ENCODE data around the gene PAX7.

PAX7 gene

DNA sequence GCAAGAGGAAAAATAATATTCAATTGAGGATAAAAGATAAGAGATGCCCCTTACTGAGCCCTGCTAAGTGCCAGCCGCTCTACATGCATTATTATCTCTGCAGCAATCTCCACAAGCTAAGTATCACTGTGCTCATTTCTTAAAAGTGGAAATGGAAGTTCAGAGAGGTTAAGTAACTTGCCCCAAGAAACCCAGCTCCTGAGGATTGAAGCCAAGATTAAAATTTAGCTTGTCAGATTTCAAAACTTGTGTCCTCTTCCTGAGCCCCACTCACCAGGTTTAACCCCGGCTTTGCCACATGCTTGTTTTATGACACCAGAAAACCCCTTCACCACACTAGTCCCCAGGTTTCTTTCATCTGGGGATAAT, 11.2 kb upstream of the PAX7 start:
- DNase-seq, result no peak

DNA sequence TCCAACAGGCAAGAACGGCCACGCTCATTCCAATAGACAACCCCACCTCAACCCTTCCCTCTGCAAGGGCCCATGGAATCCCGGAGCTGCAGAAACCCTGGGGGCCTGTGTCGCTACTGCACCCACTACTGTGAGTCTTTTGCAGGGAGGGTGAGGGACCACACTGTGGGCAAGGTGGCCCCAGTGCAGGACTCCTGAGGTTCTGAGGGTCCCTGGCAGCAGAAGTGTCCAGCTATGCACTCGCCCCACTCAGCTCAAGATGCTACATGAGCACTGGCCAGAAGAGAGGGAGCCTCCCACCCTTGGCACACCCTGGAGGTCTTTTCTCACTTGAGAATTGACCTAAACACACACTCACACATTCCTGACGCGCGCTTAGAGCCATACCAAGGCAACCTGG, 2.1 kb upstream of the PAX7 start:
- no peak for DNase-seq

DNA sequence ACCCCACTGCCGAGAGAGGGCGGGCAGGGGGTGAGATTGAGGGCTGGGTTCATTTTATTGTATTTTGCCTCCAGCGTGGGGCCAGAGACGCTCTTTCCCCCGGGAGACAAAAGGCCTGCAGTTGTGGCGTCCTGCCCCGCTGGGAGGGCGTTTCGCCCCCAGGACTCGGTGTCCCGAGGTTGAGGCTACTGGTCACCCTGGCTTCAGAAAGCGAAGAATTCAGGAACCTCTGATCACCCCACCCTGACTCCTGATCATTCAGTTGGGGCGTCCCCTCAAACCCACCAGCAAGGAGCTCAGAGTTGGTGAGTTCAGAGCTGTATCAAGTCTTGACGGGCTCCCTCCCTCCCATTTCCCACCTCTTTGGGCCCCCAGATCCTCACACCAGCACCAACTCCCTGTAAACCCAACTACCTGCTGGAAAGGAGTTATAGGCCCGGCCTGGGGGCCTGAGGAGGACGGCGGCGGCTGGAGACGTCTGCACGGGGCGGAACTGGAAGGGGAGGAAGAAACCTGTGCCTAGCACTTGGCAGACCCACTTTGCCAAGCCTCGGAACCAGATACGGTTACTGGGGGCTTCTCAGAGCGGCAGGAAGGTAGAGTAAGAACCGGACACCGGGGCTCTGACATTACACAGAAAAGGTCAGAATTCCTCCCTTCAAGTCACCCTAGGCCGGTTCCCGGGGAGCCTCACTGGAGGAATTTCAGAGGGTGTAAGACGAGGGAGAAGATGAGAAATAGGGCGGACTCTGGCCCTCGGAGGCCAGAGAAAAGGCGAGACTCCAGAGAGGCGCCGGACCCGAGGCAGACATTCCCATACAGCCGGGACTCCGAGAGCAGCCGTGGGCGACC, 761 bp upstream of the PAX7 start:
- DNase-seq, result no peak

DNA sequence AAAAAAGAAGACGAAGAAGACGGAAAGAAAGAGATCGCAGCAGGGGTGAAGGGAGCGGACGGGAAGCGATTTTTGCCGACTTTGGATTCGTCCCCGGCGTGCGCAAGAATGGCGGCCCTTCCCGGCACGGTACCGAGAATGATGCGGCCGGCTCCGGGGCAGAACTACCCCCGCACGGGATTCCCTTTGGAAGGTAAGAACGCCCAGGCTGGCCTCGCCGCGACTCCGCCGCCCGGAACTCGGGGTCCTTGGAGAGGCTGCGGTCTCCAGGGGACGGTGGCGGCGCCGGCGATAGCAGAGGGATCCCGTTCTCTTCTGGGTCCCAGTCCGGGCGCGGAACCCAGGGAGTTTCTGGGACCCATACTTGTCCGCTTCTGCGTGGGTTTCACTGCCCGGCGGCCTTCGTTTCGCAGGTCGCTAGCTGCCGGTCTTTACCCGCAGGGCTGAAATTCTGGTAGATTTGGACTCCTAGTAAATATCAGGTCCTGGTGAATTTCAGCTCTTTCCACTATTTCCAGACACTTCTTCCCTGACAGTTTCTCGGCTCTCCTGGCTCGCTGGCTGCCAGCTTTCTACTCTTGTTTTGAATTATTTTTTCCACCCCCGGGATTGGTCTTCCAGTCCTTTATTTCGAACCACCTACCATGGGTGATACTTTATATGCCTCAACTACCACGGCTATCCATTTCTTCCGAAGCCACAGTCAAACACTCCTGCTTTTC, 1.0 kb downstream of the PAX7 start:
- DNase-seq, result no peak

DNA sequence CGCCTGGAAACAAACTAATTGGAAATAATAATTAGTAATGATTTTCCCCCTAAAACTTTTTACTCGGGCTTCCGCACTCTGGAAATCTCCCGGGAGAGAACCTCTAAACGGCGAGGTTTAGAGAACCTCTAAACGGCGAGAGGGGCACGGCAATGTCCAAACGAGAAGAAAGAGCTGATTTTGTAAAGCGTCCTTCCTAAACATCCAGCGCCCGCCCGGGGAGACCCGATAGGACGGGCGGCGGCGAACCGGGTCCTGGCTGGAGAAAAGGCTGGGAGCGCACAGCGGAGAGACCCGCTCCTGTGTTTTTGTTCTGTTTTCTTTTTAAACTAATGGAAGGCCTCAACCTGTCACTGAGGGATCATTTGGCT, 1.6 kb downstream of the PAX7 start:
- no peak for DNase-seq

DNA sequence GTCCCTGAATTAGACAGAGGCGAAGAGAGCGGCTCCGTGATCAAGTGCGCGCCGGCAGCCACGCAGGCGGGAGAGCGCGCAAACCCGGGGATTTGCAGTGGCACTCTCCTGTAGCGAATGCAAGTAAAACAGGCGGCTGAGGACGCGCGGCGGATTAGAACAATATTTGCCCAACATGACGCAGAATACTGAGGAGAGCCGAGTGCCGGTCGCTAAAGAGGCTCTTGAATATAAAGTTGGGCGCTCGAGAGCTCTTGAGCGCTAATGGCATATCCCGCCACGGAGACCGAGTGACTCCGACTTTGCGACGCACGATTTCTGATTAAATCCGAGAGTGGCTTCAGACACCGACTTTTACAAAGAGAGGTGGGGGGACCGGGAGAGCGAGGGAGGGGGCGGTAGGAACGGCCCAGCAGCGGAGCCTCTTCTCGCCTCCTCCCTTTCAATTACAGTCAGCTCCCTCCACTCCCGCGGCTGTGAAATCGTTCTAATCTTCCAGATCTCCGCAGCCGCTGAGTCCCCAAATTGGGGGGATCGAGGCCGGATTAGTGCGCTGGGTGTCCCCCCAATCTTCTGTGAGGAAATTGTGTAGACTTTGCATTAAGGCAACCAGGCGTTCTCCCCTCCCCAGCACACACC, 2.3 kb downstream of the PAX7 start:
- no peak for DNase-seq

DNA sequence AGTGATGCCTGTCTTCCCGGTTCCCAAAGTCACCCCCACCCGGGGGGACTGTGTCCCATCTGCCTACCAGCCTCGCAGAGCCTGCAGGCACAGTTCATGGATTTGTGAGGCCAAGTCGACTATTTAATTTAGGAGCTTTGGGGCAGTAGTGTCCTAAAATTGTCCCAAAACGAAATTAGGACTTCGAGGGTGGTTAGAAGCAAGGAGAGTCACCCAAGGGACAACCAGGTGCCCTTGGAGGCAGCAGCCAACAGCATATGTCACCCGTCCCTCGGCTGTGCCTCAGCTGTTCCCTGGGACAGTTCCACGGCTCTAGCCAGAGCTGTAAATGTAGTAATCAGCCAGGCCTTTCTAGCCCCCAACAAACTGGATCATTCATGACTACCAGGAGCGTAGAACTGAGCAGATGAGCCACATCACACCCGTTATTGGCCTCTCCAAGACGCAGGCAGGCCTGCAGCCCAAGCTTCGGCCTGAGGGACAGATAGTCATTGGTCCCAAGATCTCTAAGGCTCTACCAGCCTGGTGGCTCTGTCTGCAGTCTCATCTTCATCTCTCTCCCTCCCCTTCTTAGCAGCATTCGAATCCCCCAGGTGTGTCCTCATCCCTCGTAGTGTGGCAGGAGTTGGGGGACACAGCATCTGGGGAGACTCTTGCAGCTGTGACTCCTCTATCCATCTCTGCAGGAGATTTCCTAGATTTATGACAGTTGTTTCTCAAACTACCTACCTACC, 2.9 kb downstream of the PAX7 start:
- DNase-seq, result no peak

DNA sequence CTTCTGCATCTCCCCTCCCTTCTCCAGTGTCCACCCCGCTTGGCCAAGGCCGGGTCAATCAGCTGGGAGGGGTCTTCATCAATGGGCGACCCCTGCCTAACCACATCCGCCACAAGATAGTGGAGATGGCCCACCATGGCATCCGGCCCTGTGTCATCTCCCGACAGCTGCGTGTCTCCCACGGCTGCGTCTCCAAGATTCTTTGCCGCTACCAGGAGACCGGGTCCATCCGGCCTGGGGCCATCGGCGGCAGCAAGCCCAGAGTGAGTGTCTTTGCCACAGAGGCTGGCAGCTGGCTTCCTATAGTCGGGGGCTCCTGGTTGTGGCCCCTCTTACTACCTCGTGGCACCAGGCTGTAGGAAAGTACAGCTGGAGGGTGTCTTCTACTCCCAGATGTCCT, 3.6 kb downstream of the PAX7 start:
- no peak for DNase-seq

DNA sequence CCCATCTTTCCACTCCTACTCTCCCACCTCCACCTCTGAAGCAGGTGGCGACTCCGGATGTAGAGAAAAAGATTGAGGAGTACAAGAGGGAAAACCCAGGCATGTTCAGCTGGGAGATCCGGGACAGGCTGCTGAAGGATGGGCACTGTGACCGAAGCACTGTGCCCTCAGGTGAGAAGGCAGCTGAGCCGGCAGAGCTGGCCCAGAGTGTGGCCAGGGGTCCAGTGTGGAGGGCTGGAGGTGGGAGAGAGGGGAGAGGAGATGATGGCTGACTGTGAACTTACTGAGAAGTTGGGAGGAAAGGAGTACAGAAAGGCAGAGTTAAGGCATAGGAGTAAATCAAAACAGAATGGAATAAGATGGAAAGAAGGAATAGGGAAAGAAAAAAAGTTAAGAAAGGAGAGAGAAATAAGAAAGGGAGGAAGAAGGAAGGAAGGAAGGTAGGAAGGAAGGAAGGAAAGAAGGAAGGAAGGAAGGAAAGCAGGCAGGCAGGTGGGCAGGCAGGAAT, 4.5 kb downstream of the PAX7 start:
- no peak for DNase-seq

DNA sequence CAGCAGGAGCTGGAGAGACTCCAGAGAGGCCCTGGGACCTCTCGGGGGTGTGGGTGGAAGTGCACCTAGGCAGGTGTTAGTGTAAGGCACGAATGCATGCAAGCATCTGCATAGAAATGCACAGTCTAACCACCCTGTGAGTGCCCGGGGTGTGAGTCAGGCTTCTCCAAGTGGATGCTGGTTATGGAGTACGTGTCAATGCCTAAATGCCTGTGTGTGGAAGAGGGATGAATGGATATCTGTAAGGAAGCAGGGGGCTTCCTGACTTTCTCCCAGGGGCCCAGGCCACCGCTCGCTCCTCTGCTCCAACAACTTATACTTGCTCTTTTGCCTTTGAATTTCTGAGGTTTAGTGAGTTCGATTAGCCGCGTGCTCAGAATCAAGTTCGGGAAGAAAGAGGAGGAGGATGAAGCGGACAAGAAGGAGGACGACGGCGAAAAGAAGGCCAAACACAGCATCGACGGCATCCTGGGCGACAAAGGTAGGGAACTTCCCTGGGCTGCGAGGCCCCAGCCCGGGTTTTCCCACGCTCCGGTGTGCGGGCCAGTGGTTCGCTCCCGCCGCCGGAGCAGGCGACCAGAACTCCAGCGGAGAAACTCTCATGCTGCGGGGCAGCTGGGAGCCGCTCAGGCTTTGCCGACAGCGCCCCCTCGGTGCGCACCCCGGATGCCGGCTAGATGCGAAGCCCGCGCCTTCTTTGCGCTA, 5.4 kb downstream of the PAX7 start:
- no peak for DNase-seq

DNA sequence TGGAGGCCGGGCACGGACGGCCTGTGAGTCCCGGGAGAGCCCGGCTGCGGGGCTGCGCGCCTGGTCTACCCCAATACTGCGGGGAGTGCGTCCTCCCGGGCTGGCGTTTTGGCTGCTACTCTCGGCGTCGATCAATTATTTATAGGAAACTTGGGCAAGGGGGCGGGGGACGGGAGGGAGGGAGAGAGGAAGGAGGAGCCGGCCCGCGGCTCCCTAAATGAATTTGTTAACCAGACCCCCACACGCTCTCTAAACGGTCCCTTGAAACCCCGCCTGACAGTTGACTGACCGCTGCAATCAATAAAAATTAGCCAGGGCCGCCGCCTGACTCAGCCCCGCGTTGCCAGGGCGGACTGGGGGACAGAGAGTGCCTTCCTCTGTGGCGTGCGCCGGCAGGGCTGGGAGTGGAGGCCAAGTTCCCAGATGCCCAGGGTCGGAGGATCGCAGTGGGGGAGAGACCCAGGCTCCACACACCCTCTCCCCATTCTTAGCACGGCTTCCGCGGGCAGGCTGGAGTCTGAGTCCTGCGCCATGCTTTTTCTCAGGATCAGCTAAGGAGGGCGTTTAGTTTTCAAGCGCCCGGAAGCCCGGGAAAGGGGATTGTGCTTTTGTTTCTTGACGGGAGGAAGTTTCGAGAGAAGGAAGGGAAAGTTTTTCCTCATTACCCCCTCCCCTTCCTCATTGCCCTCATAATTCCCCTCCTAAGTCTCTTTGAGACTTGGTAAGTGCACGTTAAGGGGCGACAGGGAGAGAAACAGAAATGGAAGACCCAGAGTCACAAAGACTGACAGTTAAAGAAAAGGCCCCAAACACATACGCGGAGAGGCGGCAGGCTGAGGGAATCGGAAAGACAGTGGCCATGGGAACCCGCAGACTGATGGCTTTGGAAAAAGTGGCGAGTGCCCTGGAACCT, 6.2 kb downstream of the PAX7 start:
- DNase-seq, result no peak

DNA sequence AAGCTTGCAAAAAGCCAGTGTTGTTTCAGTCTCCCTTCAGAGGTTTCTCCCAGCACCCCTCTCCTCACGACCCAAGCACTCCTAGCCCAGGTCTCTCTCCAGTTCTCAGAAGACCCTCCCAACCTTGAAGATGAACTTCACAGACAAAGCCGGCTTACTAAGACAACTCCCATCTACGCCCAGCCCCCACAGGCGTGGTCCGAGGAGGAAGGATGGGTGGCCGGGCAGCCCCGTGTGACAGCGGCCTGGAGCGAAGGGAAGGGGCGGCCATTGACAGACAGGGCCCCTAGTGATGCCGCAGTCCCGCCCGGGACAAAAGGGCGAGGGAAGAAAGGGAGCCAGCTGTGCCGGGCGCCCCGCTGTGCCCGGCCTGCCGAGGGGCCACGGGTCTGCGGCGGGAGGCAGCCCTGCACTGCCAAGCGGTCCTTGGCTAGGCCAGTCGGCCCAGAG, 6.9 kb downstream of the PAX7 start:
- DNase-seq, result no peak

DNA sequence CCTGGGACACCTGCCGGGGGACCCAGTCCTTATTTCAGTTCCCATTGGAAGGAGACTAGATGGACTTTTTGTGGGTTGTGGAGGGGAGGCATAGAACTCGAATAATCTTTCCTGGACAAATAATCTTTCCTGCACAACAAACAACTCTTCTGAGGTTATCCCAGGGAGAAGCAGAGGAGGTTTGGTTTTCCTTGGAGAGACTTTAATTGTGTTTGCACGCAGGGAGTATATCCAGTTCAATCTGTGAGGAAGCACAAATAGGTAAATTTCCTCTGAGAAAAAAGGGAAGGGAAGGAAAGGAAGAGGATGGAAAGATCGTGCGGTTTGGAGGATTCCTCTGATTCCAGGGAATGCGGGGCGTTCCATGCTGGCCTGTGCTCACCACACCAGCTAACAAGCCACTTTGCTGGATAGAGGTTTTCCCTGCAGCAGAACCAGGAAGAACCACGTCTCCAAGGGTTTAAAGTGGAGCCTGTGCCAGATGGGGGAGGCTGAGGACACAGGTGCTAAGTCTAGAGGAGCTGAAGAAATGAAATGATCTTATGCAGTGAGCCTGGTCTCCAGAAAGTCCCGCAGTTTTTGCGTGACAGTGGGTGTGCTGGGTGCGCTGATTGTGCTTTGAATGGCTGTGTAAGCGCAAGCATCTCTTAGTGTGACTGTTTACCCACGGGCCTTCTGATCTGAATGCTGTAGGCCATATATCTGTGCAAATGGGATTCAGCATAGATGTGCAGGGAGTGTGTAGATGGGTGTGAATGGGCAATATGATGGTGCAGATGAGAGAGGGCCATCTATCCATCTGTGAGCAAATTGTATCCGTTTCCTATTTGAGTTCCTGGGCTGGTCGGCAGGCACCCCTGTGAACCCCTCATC, 7.6 kb downstream of the PAX7 start:
- DNase-seq, result no peak

DNA sequence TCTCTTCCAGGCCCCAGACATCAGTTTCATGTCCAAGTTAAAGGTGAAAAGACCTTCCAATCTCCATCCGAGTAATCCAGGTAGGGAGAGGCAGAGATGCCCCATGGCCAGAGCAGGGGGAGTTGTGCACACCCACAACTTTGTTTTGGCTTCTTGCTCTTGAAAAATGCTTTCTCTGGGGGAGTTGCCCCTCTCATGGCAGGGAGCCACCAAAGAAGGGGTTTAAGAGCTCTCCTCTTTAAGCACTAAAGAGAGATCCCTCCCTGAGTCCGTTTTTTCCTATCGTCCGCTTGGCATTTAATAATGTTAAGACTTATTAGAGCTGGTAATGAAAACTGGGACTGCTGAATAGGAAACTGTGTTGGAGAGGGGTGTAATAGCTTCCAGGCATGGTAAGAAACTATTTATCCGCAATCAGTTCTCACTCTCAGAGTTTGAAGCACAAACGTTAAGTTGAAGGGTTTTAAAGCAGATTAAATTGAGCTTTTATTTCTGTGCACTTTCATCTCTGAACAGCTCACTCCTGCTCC, 8.3 kb downstream of the PAX7 start:
- DNase-seq, result no peak

DNA sequence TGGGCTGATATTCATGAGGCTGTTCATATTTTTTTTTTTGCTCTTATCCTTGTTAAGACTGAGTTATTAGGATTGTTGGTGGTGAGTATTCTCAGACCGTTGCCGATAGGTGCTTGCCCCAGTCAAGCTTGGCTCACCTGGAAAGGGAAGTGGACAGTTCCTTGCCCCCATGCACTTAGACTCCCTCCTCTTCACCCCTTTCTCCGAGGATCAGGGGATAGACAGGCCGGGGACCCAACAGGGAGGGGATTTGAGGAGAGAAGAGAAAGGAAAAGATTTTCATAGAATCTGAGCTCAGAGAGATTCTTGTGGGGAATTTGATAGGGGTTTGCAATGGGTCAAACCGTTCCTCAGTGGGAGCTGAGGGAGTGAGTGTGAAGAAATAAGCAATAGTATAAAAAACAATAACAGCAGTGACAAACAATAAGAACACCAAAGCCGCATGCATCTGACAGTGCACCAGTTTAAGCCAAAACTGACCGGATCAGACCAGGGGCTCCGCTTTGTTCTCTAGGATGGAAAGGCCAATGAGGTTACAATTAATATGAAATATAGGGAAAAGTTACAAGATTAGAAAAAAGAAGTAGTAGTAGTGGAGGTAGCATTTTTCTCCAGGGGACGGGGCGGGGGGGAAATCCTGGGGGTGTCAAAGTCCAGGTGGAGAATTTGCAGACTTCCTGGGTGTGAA, 8.9 kb downstream of the PAX7 start:
- DNase-seq, result no peak

DNA sequence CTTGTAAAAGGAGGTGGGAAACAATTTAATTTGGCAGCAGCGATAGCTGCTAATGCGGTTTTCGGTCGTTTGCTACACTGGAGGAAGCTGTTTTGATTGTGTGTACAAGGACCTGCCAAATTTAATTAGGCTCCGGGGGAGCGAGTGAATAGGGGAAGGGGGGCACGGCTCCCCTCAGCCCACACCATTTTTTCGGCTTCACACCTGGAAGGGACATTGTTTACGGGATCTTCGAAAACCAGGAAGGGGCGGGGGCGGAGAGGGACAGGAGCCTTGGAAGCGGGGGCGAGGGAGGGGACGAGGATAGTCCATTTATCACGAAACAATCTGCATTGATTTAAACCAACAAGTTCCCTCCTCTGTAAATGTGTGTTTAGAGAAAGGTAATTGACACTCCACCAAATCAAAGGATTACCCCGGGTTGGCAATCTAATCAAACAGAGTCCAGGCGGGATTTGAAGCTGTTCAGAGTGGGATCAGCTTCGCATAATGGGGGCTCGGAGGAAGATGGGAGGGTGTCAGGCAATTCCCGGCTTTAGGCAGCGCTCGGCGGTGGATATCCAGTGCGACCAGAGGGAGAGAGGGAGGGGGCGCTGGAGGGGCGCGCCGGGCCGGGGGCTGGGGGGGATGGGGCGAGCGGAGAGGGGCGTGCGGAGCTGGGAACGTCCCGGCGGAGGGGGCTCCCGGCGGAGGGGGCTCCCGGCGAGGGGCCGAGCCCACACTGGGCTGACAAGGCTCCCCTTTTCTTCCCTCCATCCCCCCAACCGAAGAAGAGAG, 9.8 kb downstream of the PAX7 start:
- DNase-seq, result no peak

DNA sequence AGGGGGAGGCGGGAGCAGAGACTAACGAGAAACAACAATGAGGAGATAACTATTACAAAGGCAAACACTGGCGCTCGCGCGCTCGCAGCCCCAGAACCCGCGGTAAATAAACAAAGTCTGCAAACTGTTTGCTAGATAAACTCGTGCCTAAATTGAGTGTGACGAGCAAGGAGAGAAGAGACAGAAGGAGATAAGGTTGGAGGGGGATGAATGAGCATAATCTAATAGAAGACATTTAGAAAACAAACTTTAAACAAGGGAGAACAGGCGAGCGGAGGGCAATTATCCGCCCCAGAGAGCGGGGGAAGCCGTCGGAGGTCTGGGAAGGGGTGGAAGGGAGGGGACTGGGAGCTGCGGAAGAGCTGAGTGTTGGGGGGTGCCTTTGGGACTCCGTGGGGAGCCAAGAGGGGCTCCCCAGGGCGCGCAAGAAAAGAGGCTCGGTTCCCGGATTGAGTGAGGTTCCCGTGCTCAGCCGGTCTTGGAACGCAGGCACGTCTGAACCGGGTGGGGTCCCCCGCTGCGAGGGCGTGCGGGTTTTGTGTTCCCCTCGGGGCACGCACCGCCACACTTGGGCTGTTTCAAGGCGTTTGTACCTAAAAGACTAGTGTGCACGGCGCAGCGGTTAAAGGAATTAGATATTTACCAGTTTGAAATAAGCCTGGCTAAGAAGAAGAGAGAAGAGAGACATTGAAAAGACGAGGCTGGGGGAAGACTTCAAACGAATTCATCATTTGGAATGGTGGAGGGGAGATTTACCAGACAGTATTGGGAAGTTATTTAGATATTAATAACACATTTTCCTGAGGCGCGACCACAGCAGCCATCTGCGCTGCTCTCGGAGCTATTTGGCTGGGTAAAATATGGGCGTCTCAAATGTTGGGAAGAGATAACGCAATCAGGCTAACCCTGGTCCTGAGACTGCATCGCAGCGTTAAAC, 10.6 kb downstream of the PAX7 start:
- peak; percentile 40 for DNase-seq
